ENCODE data around the gene TMEM190.

The TMEM190 gene

GRCh38 chr19:55353803-55354697 is 22.6 kb upstream of the TMEM190 start (continued):
- TF ChIP-seq, protein P1, sequence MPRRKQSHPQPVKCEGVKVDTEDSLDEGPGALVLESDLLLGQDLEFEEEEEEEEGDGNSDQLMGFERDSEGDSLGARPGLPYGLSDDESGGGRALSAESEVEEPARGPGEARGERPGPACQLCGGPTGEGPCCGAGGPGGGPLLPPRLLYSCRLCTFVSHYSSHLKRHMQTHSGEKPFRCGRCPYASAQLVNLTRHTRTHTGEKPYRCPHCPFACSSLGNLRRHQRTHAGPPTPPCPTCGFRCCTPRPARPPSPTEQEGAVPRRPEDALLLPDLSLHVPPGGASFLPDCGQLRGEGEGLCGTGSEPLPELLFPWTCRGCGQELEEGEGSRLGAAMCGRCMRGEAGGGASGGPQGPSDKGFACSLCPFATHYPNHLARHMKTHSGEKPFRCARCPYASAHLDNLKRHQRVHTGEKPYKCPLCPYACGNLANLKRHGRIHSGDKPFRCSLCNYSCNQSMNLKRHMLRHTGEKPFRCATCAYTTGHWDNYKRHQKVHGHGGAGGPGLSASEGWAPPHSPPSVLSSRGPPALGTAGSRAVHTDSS (tag by site-specific recombination; IDR thresholded peaks at IDR 0.05) = no peak
- TF ChIP-seq ZNF138 (tag by site-specific recombination; IDR thresholded peaks at IDR 0.05; ENCODE audit: borderline replicate concordance) (no peak), ZNF48 (tag by site-specific recombination; IDR thresholded peaks at IDR 0.05) (no peak), ZNF843 (tag by site-specific recombination; IDR thresholded peaks at IDR 0.05) (no peak), ZNF391 (tag by site-specific recombination; IDR thresholded peaks at IDR 0.05; ENCODE audit: borderline replicate concordance, low read depth) (no peak), YY2 (tag by site-specific recombination; IDR thresholded peaks at IDR 0.05) (no peak), IKZF3 (tag by site-specific recombination; IDR thresholded peaks at IDR 0.05) (no peak), MYNN (tag by site-specific recombination; IDR thresholded peaks at IDR 0.05; ENCODE audit: borderline replicate concordance) (no peak), FEZF1 (tag by site-specific recombination; IDR thresholded peaks at IDR 0.05) (no peak), KLF1 (tag by site-specific recombination; IDR thresholded peaks at IDR 0.05) (peak; percentile 92), ZNF140 (tag by site-specific recombination; IDR thresholded peaks at IDR 0.05) (no peak), ZNF518A (tag by site-specific recombination; conservative IDR thresholded peaks at IDR 0.05; ENCODE audit: low read depth) (no peak), GLI2 (tag by site-specific recombination; IDR thresholded peaks at IDR 0.05; ENCODE audit: borderline replicate concordance, low read depth) (no peak), ZFP37 (tag by site-specific recombination; IDR thresholded peaks at IDR 0.05) (no peak), ZNF707 (tag by site-specific recombination; IDR thresholded peaks at IDR 0.05) (no peak), ZNF239 (tag by site-specific recombination; IDR thresholded peaks at IDR 0.05) (no peak)
- TF ChIP-seq, protein P2, sequence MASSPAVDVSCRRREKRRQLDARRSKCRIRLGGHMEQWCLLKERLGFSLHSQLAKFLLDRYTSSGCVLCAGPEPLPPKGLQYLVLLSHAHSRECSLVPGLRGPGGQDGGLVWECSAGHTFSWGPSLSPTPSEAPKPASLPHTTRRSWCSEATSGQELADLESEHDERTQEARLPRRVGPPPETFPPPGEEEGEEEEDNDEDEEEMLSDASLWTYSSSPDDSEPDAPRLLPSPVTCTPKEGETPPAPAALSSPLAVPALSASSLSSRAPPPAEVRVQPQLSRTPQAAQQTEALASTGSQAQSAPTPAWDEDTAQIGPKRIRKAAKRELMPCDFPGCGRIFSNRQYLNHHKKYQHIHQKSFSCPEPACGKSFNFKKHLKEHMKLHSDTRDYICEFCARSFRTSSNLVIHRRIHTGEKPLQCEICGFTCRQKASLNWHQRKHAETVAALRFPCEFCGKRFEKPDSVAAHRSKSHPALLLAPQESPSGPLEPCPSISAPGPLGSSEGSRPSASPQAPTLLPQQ (tag by site-specific recombination; IDR thresholded peaks at IDR 0.05) = no peak

- TF ChIP-seq ZNF777 (tag by site-specific recombination; IDR thresholded peaks at IDR 0.05; ENCODE audit: borderline replicate concordance) (0 out of 2 replicates have a peak, but pooled peaks have one; percentile 1), KLF16 (tag by site-specific recombination; IDR thresholded peaks at IDR 0.05) (no peak)
- CTCF ChIA-PET = interaction anchor here (0.6 to 1.3 kb wide), 2 partner anchors 59 to 144 kb away, joined by 3 read pairs; no protein-coding TSS in a partner anchor
- Histone ChIP-seq H3K27ac (ENCODE audit: extremely low read depth, low read depth, low read length) (no peak within 1 kb of the TSS), H3K4me3 (ENCODE audit: low read depth, low read length) (peak within 1 kb of the TSS; percentile 54), H3K9me3 (ENCODE audit: control insufficient read depth, insufficient read depth, low read depth, low read length) (no peaks in the 10 kb centered on the region), H3K36me3 (ENCODE audit: control insufficient read depth in 2 of 2, insufficient read depth in 1 of 2, low read length in 2 of 2) (no peaks in the 10 kb centered on the region), H3K4me1 (ENCODE audit: control insufficient read depth, insufficient read depth, low read length) (peaks cover 8% of the 10 kb centered on the region; the same call in 1 of the 2 replicates)
- POLR2A ChIA-PET = no interaction called here
Measured at GRCh38 chr19:55354698-55355212, 21.9 kb upstream of the TMEM190 start, which contains the start of gene COX6B2. Gene COX6B2, minus strand, starts transcription at chr19:55354719. Its CDS starts 198 bp downstream, at chr19:55354521.

Measured in HEK293 (cell line).